HG03354 (cell line): ENCODE data around the gene PLB1.

ENCODE experiments used
- ATAC-seq: cut with Tn5 transposase; IDR thresholded peaks from one replicate; pipeline ENCODE4 v1.9.1; 2021; ENCODE audit warnings: mild to moderate bottlenecking; ENCODE audit not compliant: unreplicated experiment, poor library complexity, severe bottlenecking

The PLB1 gene

DNA sequence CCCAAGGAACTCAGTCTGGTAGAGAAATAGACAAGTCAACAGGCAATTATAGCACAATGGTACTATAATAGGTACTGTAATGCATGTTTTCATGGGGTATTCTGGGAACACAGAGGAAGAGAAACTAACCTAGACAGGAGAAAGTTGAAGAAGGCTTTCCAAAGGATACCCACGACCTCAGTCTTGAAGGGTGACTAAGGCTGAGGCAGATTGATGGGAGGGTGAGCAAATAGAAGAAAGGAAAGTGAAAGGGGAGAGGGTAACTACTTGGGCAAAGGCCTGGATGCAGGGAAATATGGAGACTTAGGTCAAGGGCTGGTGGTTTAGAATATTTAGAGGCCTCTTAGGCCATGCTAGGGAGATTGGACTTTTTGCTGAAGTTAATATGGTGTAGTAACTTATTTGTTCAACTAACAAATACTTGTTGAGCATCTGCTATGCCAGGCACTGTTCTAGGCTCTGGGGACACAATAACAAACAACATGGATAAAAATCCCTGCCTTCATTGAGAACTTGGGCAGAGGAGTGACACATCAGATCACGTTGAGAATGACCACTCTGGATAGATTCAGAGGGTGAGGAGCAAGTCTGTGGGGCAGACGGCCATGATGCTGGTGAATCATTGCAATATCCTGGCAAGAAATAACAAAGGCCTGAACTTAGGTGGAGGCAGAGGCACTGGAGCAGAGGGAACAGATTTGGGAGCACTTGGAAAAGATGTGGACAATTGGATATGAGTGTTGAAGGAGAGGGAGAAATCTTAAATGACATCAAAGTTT lies 56.4 kb downstream of the PLB1 start:
- no peak for ATAC-seq

GRCh38 chr2:28556303-28556702 lies 60.4 kb downstream of the PLB1 start:
- ATAC-seq = no peak

GRCh38 chr2:28557389-28558131 lies 61.7 kb downstream of the PLB1 start:
- no peak for ATAC-seq

GRCh38 chr2:28558158-28558820 lies 62.4 kb downstream of the PLB1 start:
- ATAC-seq = no peak

DNA sequence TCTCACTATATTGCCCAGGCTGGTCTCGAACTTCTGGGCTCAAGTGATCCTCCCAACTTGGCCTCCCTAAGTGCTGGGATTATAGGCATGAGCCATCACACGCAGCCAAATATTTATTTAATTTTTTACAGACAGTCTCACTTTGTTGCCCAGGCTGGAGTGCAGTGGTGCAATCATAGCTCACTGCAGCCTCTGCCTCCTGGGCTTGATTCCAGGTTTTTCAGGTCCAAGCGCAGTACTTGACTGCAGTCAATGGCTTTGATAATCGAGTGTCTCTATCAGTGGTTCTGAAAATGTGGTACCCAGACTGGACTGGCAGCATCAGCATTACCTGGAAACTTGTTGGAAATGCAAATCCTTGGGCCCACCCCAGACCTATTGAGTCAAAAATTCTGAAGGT lies 63.1 kb downstream of the PLB1 start:
- ATAC-seq = no peak

GRCh38 chr2:28563869-28564268 lies 68.0 kb downstream of the PLB1 start:
- ATAC-seq = no peak

DNA sequence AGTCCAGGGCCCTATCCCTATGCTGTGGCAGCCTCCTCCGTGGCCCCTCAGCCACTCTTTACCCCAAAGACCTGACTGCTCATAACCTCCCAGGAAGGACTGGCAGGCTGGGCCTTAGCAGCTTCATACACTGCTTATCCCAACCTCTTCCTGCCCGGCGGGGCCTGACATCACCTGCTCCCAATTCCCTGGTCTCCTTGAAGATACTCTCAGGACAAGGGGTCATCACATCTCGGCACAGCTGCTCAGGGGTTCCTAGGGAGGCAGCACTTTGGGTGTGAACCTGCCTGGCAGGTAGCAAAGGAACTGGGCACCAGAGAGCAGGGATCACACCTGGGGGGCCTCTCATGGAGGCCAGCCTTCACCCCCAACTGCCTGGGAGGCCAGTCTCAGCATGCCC lies 68.5 kb downstream of the PLB1 start:
- ATAC-seq = no peak

DNA sequence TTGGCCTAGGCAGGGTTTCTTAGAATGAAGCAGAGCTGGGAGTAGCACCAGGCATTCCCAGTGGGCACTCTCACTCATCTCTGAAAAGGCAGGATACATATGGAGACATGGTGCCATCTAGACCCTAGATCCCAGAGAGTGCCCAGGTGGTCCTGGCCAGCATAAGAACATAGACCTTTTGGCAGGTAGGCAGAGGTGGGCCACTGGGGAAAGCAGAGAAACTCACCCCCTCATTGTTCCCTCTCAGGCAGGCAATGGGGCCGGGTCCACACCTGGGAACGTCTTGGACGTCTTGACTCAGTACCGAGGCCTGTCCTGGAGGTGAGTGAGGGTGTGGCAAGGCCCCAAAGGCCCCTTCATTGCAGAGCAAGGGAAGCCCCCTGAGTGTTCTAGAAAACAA lies 69.2 kb downstream of the PLB1 start:
- ATAC-seq = no peak

- no peak for ATAC-seq
These were observed 69.9 kb downstream of the PLB1 start for GRCh38 chr2:28565720-28566295.

GRCh38 chr2:28566521-28567041 lies 70.7 kb downstream of the PLB1 start:
- ATAC-seq = peak; percentile 97

- ATAC-seq = peak; percentile 22
These were observed 71.2 kb downstream of the PLB1 start for GRCh38 chr2:28567061-28567471.

DNA sequence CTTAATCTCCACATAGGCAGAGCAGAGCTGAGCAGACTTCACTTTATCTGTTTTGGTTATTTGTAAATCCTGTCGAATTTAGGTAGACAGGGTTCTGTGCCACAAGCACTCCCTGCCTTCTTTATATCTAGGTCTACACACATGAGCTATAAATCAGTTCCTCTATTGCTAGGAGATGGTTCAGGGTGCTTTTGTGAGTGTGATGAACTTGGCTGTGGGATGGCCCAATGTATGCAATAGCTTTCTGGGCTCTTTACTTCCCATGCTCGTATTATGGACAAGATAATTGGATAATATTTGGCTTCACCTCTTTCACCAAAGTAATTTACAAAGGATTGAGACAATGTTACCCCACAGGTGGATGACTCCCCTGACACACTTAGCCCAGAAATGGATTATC lies 72.2 kb downstream of the PLB1 start:
- no peak for ATAC-seq

- no peak for ATAC-seq
These were observed 72.7 kb downstream of the PLB1 start for GRCh38 chr2:28568533-28568932.

DNA sequence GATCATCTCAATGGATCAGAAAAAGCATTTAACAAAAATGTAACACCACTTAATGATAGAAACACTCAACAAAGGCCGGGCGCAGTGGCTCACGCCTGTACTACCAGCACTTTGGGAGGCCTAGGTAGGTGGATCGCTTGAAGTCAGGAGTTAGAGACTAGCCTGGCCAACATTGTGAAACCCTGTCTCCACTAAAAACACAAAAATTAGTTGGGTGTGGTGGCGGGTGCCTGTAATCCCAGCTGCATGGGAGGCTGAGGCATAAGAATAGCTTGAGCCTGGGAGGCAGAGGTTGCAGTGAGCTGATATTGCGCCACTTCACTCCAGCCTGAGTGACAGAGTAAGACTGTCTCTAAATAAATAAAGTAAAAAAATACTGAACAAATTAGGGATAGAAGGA lies 74.6 kb downstream of the PLB1 start:
- ATAC-seq = no peak

DNA sequence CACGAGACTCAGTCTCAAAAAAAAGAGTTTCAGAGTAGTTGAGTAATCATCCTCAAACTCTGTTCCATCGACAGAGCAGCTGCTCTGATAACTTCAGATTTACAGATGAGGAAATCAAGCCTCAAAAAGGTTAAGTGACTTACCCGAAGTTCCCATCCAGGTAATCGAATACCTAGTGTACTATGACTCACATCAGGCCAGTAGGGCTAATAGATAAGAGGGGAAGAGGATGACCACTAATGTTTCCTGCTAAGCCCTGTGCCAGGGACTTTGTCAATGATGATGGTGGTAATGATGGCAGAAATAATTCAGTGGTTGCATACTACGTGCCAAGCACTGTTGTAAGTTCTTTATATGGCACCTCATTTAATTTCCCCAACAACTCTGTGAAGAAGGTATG lies 80.9 kb downstream of the PLB1 start:
- ATAC-seq = no peak

- ATAC-seq = no peak
These were observed 82.2 kb downstream of the PLB1 start for GRCh38 chr2:28577791-28578680.

DNA sequence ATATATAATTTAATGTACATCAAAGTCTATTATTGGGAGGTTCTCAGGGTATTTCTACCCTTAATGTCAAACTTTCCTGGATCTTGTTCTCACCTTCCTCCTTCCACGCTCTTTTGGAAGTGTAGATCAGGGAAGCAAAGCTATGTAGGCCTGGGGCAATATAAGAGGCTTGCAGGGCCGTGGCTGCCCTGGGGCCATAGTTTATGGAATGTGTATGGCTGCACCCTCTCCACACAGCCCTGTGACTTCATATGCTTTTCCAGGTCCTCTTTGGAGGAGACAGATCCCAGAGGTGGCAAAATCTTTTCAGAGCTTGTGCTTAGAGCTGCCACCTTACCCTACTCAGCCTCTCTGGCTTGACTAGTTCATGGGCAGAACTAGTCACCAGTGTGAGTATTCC lies 82.9 kb downstream of the PLB1 start:
- ATAC-seq = no peak

DNA sequence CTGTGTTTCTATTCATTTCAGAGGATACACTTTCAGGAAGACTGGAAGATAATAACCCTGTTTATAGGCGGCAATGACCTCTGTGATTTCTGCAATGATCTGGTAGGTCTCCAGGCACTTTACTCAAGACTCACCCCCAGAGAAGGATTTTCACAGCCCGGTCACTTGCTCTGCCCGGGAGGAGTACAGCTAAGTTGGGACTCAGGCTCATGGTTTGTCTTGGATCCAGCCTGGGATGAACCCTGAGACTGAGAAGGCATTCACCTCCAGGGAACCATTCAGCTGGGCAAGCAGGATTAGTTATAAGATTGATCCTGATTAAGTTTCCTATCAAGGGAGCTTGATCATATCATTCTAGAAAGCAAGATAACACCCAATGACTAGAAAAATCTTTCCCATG lies 83.7 kb downstream of the PLB1 start:
- no peak for ATAC-seq

DNA sequence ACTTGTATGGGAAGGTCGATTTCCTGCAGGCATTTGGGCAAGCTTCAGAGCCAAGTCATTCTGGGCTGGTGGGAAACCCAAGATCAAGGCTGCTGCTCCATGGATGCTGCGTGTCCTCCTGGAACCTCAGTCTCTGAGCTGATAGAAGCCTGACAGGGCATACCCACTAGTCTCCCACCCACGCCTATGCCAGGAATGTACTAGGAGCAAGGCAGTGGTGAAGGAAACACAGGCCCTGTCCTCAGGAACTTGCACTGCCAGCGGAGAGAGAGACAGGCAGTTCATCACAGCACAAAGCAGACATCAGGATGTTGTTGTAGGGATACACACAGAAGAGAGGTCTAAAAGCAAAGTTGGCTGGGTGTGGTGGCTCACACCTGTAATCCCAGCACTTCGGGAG lies 84.2 kb downstream of the PLB1 start:
- ATAC-seq = no peak
